GM19240 (cell line): ENCODE results near the gene RNF225.
"Not testable (repeated sequence)": the region's sequence is repeated elsewhere in the genome, so short reads cannot be mapped to it uniquely, and the experiment has no call there.

Experiments
- DNase-seq: peaks from one replicate; pipeline ENCODE4 v3.0.0; 2011; ENCODE audit warnings: low spot score; ENCODE audit not compliant: insufficient read length

The RNF225 gene

DNA sequence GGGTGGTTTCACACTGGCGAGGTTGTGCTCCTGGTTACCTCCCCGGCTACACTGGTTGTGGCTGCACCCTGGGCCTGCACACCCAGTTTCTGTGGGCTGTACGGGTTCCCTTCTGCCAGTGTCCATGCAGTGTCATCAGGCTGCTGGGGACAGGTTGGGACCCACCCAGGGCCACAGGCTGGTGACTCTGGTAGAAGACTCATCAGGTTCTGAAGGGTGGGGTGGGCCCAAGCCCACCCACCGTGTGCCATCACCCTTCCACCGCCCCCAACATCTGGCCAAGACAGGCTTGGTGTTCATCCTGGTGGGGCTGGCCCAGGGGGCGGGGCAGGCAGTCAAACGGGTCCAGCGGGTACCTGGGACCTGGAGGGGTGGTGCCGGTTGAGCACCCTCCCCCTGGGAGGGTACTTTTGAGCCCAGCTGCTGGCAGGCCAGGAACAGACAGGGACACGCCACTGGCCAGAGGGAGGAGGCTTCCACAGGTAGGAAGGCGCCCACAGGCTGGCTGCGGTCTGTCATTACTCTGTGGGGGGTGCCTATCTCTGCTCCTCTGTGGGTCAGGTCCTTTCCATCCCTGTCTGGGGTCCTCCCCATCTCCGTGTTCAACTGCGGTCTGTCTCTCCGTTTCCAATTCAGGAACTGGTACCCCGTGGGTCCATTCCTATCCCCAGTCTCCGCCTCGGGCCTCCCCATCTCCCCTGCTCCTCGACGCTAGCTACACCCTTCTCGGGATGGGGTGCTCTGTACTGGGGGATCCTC lies at the start of gene RNF225:
Gene RNF225, plus strand, starts transcription at position 437 of the 759 bp plus-strand sequence. CDS start 434 bp downstream, outside the sequence.
- DNase-seq, result no peak

DNA sequence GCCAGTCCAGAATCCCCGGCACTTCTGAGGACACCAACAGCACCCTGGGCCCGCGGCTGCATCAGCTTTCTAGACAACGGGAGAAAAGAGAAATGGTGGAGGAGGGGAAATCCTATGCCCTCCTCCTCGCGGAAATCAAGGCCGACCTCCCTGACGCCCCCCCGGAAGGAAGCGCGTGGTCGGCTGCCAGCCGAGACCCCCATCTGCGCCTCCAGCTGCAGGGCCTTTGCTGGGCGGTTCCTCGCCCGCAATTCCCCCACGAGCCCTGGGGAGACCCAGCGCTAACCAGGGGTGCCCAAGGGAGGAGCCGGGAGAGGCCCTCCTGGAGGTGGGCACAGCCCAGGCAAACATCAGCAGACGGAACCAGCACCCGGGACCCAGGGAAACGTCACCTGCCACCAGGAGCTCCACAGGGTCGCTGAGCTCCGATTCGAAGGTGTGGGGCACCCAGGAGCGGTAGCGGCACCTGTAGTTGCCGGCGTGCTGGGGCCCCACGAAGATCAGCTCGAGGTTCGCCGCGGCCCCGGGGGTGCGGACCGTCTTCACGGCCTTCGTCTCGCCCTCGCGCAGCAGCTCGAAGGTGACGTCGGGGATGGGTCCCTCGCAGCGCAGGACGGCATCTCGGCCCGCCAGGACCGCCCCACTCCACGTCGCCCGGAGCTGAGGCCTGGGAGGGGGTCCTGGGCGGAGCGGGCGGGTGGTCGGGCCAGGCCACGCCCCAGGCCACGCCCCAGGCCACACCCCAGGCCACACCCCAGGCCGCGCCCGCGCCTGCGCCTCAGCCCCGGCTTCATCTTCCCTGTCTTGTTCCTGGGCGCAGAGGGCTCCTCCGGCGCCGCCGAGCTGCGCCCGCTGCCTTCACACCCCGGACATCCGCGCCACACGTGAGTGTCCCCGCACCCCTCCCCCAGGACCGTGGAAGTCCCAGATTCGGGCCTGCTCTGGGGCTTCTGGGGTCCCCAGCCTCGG lies 48.2 kb upstream of the RNF225 start:
- DNase-seq, result peak; percentile 93

DNA sequence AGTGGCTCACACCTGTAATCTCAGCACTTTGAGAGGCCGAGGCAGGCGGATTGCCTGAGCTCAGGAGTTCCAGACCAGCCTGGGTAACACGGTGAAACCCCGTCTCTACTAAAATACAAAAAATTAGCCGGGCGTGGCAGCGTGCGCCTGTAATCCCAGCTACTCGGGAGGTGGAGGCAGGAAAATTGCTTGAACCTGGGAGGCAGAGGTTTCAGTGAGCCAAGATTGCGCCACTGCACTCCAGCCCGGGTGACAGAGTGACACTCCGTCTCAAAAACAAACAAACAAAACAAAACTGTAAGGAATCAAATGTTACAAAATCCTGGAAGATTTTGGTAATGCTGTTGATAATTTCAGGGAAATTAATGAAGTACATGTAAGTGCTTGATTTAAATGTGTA lies 47.4 kb upstream of the RNF225 start:
- DNase-seq, result not testable (repeated sequence)

DNA sequence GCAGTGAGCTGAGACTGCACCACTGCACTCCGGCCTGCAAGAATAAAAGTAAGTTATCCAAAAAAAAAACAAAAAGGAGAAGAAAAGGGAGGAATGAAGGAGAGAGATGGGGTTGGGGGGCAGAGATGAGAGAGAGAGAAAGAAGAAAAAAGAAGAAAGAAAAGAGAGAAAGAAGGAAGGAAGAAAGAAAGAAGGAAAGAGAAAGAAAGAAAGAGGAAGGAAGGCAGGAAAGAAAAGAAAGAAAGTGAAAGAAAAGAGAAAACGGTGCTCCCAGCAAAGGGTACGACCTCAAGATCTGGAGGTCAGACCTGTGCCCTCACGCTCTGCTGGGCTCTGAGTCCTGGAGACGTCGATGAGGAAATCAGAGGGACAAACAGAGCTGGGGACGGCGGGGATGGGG lies 45.9 kb upstream of the RNF225 start:
- DNase-seq, result no peak

DNA sequence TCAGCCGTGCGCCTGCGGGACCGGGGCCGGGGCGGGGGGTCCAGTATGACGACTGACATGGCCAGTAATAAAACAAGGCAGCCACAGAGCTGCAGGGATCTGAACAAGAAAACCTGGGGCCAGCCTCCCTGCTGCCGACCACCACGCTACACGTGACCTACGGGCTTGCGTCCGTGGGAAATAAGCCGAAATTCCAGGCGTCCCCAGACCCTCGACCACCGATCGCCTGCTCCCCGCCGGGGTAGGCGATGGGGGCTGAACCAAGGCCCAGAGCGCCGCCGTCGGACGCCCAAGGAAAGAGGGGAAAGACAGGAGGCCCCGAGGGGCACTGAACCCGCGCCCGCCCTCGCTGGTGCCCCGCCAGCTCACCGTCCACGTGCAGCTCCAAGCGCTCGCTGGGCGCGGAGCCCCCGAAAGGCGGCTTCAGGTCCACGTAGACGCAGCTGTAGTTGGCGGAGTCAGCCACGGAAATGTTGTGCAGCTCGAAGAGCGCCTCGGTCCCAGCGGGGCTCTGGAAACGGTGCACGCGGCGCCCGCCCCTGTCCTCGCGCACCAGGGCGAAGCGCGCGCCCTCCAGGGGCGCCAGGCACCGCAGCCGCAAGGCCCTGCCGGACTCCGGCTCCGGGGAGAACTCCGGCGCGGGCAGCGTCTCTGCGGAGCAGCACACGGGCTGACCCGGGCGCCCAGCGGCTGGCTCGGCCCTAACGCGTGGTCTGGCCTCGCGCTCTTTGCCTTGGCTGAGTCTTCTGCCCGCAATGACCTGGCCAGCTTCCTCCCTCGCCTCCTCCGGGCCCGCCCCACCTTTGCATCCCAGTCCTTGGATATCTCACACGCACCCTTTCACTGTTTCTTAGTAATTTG lies 45.2 kb upstream of the RNF225 start:
- DNase-seq, result no peak

DNA sequence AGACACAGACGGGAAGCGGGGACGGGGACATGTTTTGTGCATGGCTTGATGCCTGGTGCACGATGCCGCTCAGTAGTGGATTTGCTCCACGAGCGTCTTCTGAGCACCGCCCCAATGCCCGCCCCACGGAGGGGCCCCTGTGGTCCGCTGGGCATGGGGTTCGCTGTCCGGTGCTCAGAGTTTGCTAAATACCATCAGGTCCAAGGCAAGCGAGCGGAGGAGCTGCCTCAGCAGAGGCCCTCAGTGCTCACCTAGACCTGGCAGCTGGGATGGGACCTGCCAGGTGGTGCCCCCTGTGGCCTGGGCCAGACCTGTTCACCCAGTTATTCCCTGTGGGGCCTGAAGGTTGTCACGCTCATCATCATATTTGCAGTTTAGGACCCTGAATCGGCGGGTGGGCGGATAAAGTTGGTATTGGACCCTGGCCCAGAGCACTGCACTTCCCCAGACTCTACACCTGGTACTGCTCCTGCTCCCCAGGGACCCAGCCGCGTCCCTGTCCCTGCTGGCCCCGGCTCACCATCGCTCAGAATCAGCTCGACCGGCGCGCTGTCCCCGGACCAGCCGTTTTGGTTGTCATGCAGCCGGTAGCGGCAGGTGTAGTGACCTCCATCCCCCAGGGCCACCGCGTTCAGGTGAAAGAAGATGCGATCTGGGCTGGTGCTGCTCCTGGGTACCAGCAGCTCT lies 44.4 kb upstream of the RNF225 start:
- no peak for DNase-seq

DNA sequence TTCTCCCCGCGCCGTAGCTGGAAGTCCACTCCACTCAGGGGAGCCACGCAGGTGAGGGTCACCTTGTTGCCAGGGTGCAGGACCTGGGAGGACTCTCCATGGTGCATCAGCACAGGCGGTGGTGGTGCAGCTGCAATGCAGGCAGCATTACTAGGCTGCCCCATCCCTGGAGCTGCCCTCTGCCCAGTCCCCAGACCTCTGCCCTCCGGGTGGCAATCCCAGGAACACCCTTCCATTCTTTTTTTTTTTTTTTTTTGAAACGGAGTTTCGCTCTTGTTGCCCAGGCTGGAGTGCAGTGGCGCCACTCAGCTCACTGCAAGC lies 43.9 kb upstream of the RNF225 start:
- no peak for DNase-seq

DNA sequence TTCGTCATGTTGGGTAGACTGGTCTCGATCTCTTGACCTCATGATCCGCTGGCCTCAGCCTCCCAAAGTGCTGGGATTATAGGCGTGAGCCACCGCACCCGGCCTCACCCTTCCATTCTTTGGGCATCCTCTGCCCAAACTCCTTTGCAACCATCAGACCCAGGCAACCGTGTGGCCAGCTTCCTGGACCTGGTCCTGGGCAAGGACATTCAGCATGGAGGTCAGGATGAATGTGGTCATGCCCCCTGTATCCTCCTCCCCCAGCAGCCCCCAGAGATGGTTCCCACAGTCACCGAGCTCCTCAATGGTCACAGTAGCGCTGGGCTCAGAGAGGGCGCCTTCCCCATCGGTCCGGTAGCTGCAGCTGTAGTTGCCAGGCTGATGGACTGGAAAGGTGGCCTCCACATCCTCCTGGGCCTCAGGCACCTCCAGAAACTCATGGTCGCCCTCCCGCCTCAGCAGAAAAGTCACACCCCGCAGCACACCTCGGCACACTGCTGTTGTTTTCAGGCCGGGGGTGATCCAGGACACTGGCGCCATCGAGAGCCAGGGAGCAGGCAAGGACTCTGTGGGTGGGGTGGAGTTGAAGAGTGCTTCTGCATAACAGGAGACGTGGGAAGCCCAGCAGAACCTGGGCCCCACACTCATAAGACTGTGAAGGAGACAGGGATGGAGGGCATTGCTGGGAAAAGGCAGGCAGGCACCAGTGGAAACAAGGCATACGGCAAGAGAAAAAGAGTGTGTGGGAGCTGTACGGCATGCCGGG lies 43.3 kb upstream of the RNF225 start:
- no peak for DNase-seq

DNA sequence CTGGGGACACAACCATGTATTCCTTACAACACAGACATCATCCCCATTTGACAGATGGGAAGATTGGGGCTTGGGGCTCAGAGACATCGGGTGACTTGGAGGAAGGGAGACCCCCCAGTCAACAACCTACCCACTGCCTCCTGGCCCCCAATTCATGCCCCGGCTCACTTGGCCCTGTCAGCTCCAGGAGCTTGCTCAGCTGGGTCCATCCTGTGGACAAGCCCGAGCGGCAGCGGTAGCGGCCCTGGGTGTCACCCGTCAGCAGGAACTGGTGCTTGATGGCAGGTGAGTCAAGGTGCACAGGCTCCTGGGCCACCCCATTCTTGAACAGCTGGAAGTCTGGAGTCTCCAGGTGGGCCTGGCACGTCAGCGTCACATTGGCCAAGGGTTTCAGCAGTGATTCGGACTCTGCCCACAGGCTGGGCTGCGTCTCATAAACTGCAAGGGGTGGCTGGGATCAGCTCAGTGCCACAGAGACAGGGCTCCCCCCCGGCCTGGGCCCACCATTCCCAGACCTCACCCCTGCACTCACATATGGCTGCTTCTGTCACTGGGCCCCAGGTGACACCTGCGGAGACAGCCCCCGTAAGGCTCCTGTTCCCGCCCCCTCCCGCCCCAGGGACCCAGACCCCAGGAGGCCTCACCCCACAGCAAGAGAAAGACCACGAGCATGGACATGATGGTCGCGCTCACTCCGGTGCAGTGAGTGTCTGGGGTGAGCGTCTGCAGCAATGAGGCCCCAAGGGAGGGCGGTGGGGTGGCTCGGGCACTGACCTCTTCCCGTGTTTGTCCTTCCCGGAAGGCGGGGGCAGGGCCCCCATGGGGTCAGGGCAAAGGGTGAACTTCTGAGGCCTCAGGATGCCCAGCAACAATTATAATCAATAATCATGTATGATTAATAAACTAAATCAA lies 42.4 kb upstream of the RNF225 start, which contains the start of gene A1BG:
Gene A1BG, minus strand, starts transcription at position 733 of the 912 bp plus-strand sequence. Its CDS starts 55 bp downstream, at position 678.
- DNase-seq, result no peak

DNA sequence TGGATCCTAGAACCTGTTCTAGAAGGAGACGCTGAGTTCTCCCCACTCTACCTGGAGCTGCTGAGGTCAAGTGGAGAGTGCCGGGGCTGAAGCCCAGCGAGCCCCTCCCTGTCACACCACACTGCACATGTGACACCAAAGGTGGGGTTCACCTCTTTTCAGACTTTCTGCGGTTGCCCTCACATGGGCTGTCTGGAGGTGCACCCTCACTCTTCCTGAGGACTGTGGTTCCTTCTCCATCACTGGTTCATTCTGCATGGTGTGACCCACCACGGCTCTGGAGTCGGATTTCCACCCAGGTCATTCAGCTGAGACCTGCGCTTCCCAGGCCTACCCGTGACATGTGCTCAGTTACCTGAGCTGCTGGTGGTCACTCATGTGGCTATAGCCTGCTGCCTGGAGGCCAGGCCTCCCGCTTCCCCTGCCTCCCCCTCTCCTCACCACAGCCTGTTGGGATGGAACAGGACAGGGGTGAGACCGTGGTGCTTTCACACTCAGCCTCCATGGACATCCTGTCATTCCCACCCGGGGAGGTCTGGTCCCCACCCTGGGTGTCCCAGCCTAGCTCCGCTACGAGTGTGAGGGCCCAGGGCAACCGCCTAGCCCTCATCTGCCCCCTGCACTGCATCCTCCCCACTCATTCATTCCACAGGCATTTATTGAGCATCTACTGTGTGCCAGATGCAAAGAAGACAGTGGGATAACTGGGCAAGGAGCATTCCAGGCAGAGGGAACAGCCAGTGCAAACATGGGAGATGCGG lies 41.6 kb upstream of the RNF225 start:
- no peak for DNase-seq

DNA sequence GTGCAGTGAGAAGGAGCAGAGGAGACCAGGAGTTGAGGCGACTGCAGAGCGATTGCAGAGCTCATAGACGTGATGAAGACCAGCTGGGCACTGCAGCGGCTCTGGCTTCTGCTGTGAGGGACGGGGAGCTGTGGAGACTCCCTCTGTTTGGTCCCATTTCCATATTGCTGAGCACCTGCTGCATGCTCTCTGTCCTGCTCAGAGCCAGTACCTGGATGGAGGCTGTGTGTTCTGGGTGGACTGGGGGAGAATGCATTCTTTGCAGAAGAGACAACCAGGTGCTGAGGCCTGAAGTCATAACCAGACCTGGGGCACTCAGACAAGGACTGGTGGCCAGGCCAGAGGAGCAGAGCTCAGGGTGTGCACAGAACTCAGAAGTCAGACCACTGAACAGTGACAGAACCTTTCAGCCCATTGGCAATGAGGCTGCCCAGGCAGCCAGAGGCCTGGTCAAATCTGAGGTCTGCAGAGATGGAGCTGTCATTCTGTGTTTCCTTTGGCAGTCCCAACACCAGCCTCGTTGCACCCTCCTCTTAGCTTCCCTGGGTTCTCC lies 40.9 kb upstream of the RNF225 start:
- no peak for DNase-seq

DNA sequence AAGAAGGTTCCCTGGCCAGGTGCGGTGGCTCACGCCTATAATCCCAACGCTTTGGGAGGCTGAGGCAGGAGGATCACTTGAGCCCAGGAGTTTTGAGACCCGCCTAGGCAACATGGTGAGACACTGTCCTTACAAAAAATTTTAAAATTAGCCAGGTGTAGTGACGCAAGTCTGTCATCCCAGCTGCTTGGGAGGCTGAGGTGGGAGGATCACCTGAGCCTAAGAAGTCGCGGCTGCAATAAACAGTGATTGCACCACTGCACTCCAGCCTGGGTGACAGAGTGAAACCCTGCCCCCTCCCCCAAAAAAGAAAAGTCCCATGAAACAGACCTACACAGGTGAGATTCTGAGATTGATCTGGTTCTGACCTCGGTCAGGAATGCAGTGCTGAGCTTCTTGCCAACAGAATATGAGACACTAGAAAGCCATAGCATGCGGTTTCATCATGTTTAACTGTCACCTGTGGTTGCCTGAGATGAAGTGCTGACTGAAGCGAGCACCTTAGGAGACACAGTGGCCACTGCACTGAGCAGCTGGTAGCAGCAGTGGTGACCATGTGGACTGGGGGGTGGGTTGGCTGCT lies 40.1 kb upstream of the RNF225 start:
- DNase-seq, result no peak

DNA sequence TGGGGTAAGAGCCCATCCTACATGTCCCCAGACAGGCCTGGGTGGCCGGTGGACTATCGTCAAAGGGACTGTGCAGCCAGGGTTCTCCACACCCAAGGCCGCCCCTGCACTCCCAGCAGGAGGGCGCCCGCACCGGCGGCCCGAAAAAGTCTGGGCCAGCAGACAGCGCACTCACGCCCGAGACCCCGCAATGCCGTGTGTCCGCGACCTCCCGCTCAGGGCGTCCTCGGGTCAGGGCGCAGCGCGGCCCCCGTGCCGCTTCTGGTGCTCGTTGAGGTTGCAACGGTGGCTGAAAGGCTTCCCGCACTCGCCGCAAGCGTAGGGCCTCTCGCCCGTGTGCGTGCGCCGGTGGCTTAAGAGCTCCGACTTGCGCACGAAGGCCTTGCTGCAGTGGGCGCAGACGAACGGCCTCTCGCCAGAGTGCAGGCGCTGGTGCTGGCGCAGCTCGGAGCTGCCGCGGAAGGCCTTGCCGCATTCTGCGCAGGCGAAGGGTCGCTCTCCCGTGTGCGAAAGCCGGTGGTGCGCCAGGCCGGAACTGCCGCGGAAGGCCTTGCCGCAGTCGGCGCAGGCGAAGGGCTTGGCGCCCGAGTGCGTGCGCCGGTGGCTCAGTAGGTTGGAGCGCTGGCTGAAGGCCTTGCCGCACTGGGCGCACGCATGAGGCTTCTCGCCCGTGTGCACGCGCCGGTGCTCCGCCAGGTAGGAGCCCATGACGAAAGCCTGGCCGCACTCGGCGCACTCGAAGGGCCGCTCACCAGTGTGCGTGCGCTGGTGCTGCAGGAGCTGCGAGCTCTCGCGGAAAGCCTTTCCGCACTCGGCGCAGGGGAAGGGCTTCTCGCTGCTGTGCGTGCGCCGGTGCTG lies 39.3 kb upstream of the RNF225 start:
- DNase-seq, result no peak

DNA sequence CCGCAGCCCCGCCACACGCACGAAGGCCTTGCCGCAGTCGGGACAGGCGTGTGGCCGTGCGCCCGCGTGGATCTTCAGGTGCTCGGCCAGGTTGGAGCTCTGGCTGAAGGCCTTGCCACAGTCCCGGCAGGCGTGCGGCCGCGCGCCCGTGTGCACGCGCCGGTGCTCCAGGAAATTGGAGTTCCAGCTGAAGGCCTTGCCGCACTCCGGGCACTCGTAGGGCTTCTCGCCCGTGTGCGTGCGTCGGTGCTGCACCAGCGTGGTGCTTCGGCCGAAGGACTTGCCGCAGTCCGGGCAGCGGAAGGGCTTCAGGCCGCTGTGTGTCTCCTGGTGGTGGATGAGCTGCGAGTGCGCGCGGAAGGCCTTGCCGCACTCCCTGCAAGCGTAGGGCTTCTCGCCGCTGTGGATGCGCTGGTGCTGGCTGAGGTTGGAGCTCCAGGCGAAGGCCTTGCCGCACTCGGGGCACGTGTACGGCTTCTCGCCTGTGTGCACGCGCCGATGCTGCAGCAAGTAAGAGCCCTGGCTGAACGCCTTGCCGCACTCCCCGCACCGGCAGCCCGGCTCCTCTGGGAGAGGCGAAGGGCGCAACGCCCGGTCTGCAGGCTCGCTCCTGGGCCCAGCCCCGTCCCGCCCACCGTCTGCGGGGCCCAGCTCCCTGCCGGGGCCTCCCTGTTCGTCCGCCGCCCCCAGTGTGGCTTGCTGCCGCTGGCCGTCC lies 38.5 kb upstream of the RNF225 start:
- DNase-seq, result no peak

DNA sequence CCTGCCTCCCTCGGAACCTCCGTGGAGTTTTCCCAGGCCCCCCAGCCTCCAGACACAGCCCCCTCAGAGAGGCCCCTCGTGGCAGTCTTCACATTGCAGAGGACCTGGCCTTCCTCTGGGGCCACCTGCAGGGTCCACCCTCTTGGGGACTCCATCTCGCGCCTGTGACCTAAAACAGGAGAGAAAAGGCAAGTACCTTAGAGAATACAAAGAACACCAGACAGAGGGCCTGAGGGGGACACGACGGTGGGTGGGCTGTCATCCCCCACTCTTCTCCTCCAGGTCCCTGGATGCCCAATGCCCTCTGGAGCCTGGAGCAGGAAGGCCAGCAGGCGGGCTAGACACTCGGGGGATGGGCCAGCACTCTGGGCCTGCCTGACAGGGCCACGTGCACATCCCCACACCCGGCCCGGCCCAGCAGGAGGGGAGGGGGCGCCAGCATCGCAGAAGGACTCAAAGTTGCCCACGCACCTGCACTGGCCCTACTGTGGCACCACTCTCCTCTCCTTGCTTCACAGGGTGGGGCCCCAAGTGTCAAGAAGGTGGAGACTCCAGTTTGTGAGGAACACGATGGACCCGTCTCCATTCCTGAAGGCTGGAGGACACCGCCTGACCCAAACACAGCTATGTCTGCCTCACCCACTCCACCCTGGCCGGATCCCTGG lies 37.8 kb upstream of the RNF225 start:
- no peak for DNase-seq

DNA sequence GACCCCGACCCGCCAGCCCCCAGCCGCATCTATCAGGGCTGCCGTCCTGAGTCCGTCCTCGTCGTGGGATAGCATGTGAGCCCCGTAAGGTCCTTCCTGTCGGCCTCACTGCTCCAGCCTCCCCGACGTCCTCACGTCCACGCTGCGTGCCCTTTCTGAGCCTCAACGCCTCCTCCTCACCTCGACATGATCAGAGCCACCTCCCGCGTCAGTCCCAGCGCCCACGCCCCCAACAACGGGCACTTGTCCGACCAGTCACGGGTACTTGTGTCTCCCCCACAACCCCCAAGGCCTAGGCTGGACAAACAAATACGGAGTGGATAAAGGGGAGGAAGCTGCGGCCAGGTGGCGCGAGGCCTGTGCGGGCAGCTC lies 33.6 kb upstream of the RNF225 start:
- DNase-seq, result peak; percentile 75
